ENCODE measurements around the gene SLC25A10.

DNA sequence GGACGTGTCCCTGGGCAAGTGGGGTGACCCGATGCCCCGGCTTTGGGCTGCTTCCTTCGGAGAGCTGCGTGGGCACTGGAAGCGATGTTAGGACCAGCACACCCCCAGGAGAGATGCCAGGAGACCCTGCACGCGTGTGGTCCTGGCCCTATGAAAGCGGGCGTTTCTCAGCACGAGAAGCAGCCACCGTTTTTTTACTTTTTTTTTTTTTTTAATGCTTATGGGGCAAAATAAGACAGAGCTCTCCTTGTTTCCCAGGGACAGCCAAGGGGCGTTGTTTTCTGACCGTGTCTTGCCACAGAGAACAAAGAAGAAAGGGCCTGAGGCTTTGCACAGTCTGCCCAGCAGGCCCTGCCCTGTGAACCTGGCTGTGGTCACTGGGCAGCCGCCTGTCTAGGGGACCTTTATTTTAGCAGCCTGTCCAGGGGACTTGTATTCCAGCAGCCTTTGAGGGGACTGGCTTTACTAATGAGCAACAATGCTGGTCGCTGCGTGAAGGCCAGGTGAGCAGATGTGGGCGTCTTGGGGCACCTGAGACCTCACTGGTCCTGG is 996 bp downstream of the SLC25A10 start:
- TF ChIP-seq HOXA7 (CRISPR knock-in tag; IDR thresholded peaks at IDR 0.05; ENCODE audit: borderline replicate concordance), result no peak
- TF ChIP-seq, protein P1, sequence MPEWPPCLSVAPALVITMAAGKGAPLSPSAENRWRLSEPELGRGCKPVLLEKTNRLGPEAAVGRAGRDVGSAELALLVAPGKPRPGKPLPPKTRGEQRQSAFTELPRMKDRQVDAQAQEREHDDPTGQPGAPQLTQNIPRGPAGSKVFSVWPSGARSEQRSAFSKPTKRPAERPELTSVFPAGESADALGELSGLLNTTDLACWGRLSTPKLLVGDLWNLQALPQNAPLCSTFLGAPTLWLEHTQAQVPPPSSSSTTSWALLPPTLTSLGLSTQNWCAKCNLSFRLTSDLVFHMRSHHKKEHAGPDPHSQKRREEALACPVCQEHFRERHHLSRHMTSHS (tag by site-specific recombination; IDR thresholded peaks at IDR 0.05), result no peak
- TF ChIP-seq CTCF (tag by site-specific recombination; IDR thresholded peaks at IDR 0.05), result no peak; the same call in 1 of the 2 replicates
- no peak for TF ChIP-seq ZFP41 (tag by site-specific recombination; IDR thresholded peaks at IDR 0.05; ENCODE audit: borderline replicate concordance)
- no peak for TF ChIP-seq KLF7 (tag by site-specific recombination; IDR thresholded peaks at IDR 0.05; ENCODE audit: borderline replicate concordance)
- no peak for TF ChIP-seq ZNF596 (tag by site-specific recombination; IDR thresholded peaks at IDR 0.05)
- no peak for TF ChIP-seq ZNF138 (tag by site-specific recombination; IDR thresholded peaks at IDR 0.05; ENCODE audit: borderline replicate concordance)
- TF ChIP-seq ZBTB49 (tag by site-specific recombination; IDR thresholded peaks at IDR 0.05; ENCODE audit: low read depth), result no peak
- TF ChIP-seq ZNF239 (tag by site-specific recombination; IDR thresholded peaks at IDR 0.05), result no peak
- TF ChIP-seq ZNF140 (tag by site-specific recombination; IDR thresholded peaks at IDR 0.05), result no peak
